Endodermal cell (in vitro differentiated cells): ENCODE measurements around the gene ZCCHC14. TPM values are rescaled to one million over a fixed set of nuclear protein-coding genes. Genes with fewer than 3 reads are reported as not detected.
A peak's percentile ranks its signal among the peaks of the same experiment; 100 is the strongest.

Experiments used
- DNase-seq: peaks from one replicate; pipeline ENCODE4 v3.0.0-alpha.2; 2017
- H3K27ac ChIP-seq: 2 replicates; pipeline ENCODE4 v1.5.1; 2013; ENCODE audit warnings: mild to moderate bottlenecking, low read depth, low read length, moderate library complexity
- H3K27me3 ChIP-seq: 2 replicates; pipeline ENCODE4 v1.6.1; 2013; ENCODE audit warnings: mild to moderate bottlenecking, low read length, moderate library complexity; ENCODE audit not compliant: insufficient read depth, control insufficient read depth, poor library complexity, severe bottlenecking
- H3K36me3 ChIP-seq: 2 replicates; pipeline ENCODE4 v1.7.0; 2013; ENCODE audit warnings: mild to moderate bottlenecking, low read length, moderate library complexity; ENCODE audit not compliant: control insufficient read depth, insufficient read depth
- H3K4me1 ChIP-seq: one replicate; pipeline ENCODE4 v1.7.0; 2013; ENCODE audit warnings: low read length; ENCODE audit not compliant: control insufficient read depth, insufficient read depth
- H3K4me3 ChIP-seq: 2 replicates; pipeline ENCODE4 v1.5.1; 2013; ENCODE audit warnings: mild to moderate bottlenecking, low read length, moderate library complexity
- H3K9ac ChIP-seq: 2 replicates; pipeline ENCODE4 v1.6.1; 2013; ENCODE audit warnings: mild to moderate bottlenecking, low read length, moderate library complexity; ENCODE audit not compliant: poor library complexity, severe bottlenecking; ENCODE audit errors: extremely low read depth
- H3K9me3 ChIP-seq: 2 replicates; pipeline ENCODE4 v1.6.1; 2013; ENCODE audit warnings: mild to moderate bottlenecking, low read length, moderate library complexity; ENCODE audit not compliant: control insufficient read depth
- H3K27ac Mint-ChIP-seq: 2 replicates; pipeline ENCODE4 v1.8.0; 2020; ENCODE audit warnings: mixed read lengths
- H3K27me3 Mint-ChIP-seq: 2 replicates; pipeline ENCODE4 v1.8.0; 2021; ENCODE audit warnings: mild to moderate bottlenecking, mixed read lengths; ENCODE audit not compliant: insufficient read depth
- H3K36me3 Mint-ChIP-seq: 2 replicates; pipeline ENCODE4 v1.8.0; 2020; ENCODE audit warnings: low read depth, mixed read lengths
- H3K4me1 Mint-ChIP-seq: 2 replicates; pipeline ENCODE4 v1.8.0; 2020; ENCODE audit warnings: mixed read lengths
- H3K4me3 Mint-ChIP-seq: 2 replicates; pipeline ENCODE4 v1.8.0; 2020; ENCODE audit warnings: mild to moderate bottlenecking, moderate library complexity, mixed read lengths
- H3K9me3 Mint-ChIP-seq: 2 replicates; pipeline ENCODE4 v1.8.0; 2020; ENCODE audit warnings: mild to moderate bottlenecking, mixed read lengths
- CTCF ChIP-seq: fragments of 200-600 bp; sonication (generic); conservative IDR thresholded peaks from 2 replicates; pipeline ENCODE4 v1.5.0; 2021; ENCODE audit warnings: antibody characterized with exemption, mild to moderate bottlenecking
- WGBS, 2 experiments: methylation state at CpG; one replicate each; pipeline versions ENCODE4 v1.1.5 to v1.1.7; 2013; ENCODE audit warnings: missing lambda C conversion rate in 2 of 2, mixed read lengths in 1 of 2; ENCODE audit not compliant: insufficient coverage in 1 of 2, insufficient read length in 1 of 2; 5-methylcytosine and 5-hydroxymethylcytosine counted together
- total RNA-seq, 2 donors: library from RNA; stranded (reverse); fragmentation: NEBNext Ultra II Directional in 1 of 2; extraction: Animal tissue kit (Norgen Biotek cat#: 25700) in 1 of 2; gene quantifications; 2 replicates in 1 of 2; 3 replicates in 1 of 2; pipeline ENCODE4 v1.2.1, GENCODE V29; 2021

The ZCCHC14 gene
- total RNA-seq, 2 donors from 2014 or later, result 27.3 to 33.7 TPM

- Histone ChIP-seq H3K4me3 (no peak overlapping the region), H3K9me3 (no peaks in the 10 kb centered on the region), H3K9ac (no peak overlapping the region), H3K27ac (no peak overlapping the region), H3K4me1 (no peaks in the 10 kb centered on the region), H3K27me3 (no peaks in the 10 kb centered on the region), H3K36me3 (peaks cover 49% of the 10 kb centered on the region)
- Mint-ChIP-seq H3K36me3 (peaks cover 40% of the 10 kb centered on the region), H3K27me3 (no peaks in the 10 kb centered on the region), H3K4me3 (no peak overlapping the region), H3K27ac (peak overlapping the region; percentile 80), H3K9me3 (no peaks in the 10 kb centered on the region), H3K4me1 (no peaks in the 10 kb centered on the region)
- 96% methylated on average over 9 to 15 of the region's 15 CpGs for WGBS, 2 experiments
- TF ChIP-seq CTCF, result no peak
- no peak for DNase-seq
These were observed 33.8 kb downstream of the ZCCHC14 start for GRCh38 chr16:87459027-87459426.

GRCh38 chr16:87458424-87458915 is 34.4 kb downstream of the ZCCHC14 start:
- Histone ChIP-seq H3K4me1 (no peaks in the 10 kb centered on the region), H3K27me3 (no peaks in the 10 kb centered on the region), H3K4me3 (no peak overlapping the region), H3K27ac (peak overlapping the region; percentile 32), H3K9ac (no peak overlapping the region), H3K36me3 (peaks cover 55% of the 10 kb centered on the region), H3K9me3 (no peaks in the 10 kb centered on the region)
- Mint-ChIP-seq H3K4me3 (no peak overlapping the region), H3K9me3 (no peaks in the 10 kb centered on the region), H3K27me3 (no peaks in the 10 kb centered on the region), H3K36me3 (peaks cover 43% of the 10 kb centered on the region), H3K4me1 (no peaks in the 10 kb centered on the region), H3K27ac (peak overlapping the region; percentile 80)
- 87 to 97% methylated on average over 7 to 23 of the region's 23 CpGs for WGBS, 2 experiments
- no peak for TF ChIP-seq CTCF
- DNase-seq, result no peak

GRCh38 chr16:87457709-87458423 is 35.0 kb downstream of the ZCCHC14 start:
- H3K4me3 Mint-ChIP-seq, result no peak overlapping the region
- H3K27me3 ChIP-seq, result no peaks in the 10 kb centered on the region
- no peak for TF ChIP-seq CTCF
- no peaks in the 10 kb centered on the region for H3K4me1 Mint-ChIP-seq
- H3K27ac Mint-ChIP-seq, result peak overlapping the region; percentile 69
- WGBS, 2 experiments, result 80 to 89% methylated on average over 18 to 22 of the region's 22 CpGs
- H3K27me3 Mint-ChIP-seq, result no peaks in the 10 kb centered on the region
- no peaks in the 10 kb centered on the region for H3K4me1 ChIP-seq
- no peak overlapping the region for H3K9ac ChIP-seq
- DNase-seq, result peak; percentile 60
- H3K36me3 Mint-ChIP-seq, result peaks cover 46% of the 10 kb centered on the region
- no peaks in the 10 kb centered on the region for H3K9me3 ChIP-seq
- H3K9me3 Mint-ChIP-seq, result no peaks in the 10 kb centered on the region
- H3K36me3 ChIP-seq, result peaks cover 57% of the 10 kb centered on the region
- no peak overlapping the region for H3K4me3 ChIP-seq
- peak overlapping the region; percentile 32 for H3K27ac ChIP-seq
